MM.1S (cell line): Measurements from ENCODE around the gene TBC1D10A.

Source experiments
- DNase-seq: peaks from one replicate; pipeline ENCODE4 v3.0.0-alpha.2; 2015
- H2AFZ ChIP-seq: fragments of 300-600 bp; sonication (generic); 2 replicates; pipeline ENCODE4 v1.6.0; 2016; ENCODE audit warnings: antibody characterized with exemption, low read length
- H3F3A ChIP-seq: fragments of 300-600 bp; sonication (generic); 2 replicates; pipeline ENCODE4 v1.6.1; 2016; ENCODE audit warnings: mild to moderate bottlenecking, antibody characterized with exemption, low read length, moderate library complexity, mixed read lengths; ENCODE audit not compliant: insufficient read depth
- H3K27ac ChIP-seq: fragments of 300-600 bp; sonication (generic); 2 replicates; pipeline ENCODE4 v1.5.1; 2016; ENCODE audit warnings: mild to moderate bottlenecking, low read length
- H3K27me3 ChIP-seq: fragments of 300-600 bp; sonication (generic); replicated peaks from 2 replicates; pipeline ENCODE4 v1.6.0; 2016; ENCODE audit warnings: low read length; ENCODE audit not compliant: insufficient read depth
- H3K36me3 ChIP-seq: fragments of 300-600 bp; sonication (generic); replicated peaks from 2 replicates; pipeline ENCODE4 v1.6.1; 2016; ENCODE audit warnings: mild to moderate bottlenecking, low read length, mixed read lengths; ENCODE audit not compliant: insufficient read depth
- H3K4me1 ChIP-seq: fragments of 300-600 bp; sonication (generic); 2 replicates; pipeline ENCODE4 v1.6.1; 2016; ENCODE audit warnings: low read length, mixed read lengths
- H3K4me2 ChIP-seq: fragments of 300-600 bp; sonication (generic); 2 replicates; pipeline ENCODE4 v1.6.0; 2016; ENCODE audit warnings: low read depth, low read length
- H3K4me3 ChIP-seq: fragments of 300-600 bp; sonication (generic); 2 replicates; pipeline ENCODE4 v1.5.1; 2016; ENCODE audit warnings: low read length, mixed read lengths
- H3K79me2 ChIP-seq: fragments of 300-600 bp; sonication (generic); 2 replicates; pipeline ENCODE4 v1.6.1; 2016; ENCODE audit warnings: mixed run types, low read length, mixed read lengths
- H3K9ac ChIP-seq: fragments of 300-600 bp; sonication (generic); 2 replicates; pipeline ENCODE4 v1.6.1; 2016; ENCODE audit warnings: low read length, mixed read lengths
- H3K9me2 ChIP-seq: fragments of 300-600 bp; sonication (generic); replicated peaks from 2 replicates; pipeline ENCODE4 v1.6.1; 2016; ENCODE audit warnings: mild to moderate bottlenecking, low read length, mixed read lengths; ENCODE audit not compliant: insufficient read depth
- H3K9me3 ChIP-seq: fragments of 300-600 bp; sonication (generic); replicated peaks from 2 replicates; pipeline ENCODE4 v1.6.1; 2016; ENCODE audit warnings: mild to moderate bottlenecking, low read length, mixed read lengths; ENCODE audit not compliant: insufficient read depth
- H4K20me1 ChIP-seq: fragments of 300-600 bp; sonication (generic); 2 replicates; pipeline ENCODE4 v1.6.1; 2016; ENCODE audit warnings: mild to moderate bottlenecking, low read length, moderate library complexity, mixed read lengths; ENCODE audit not compliant: insufficient read depth
- EZH2 ChIP-seq: fragments of 300-600 bp; sonication (generic); optimal IDR thresholded peaks from 2 replicates; pipeline ENCODE3; 2017; ENCODE audit warnings: low read depth, mild to moderate bottlenecking, antibody characterized with exemption, low read length, mixed read lengths
- EZH2phosphoT487 ChIP-seq: fragments of 300-600 bp; sonication (generic); IDR thresholded peaks from 2 replicates; pipeline ENCODE4 v1.6.1; 2018; ENCODE audit warnings: antibody characterized with exemption, low read length
- TF ChIP-seq, protein P1 (sequence below): fragments of 300-600 bp; sonication (generic); IDR thresholded peaks from 2 replicates; pipeline ENCODE4 v1.5.1; 2016; ENCODE audit warnings: antibody characterized with exemption, low read length, mixed read lengths

Gene TBC1D10A

DNA sequence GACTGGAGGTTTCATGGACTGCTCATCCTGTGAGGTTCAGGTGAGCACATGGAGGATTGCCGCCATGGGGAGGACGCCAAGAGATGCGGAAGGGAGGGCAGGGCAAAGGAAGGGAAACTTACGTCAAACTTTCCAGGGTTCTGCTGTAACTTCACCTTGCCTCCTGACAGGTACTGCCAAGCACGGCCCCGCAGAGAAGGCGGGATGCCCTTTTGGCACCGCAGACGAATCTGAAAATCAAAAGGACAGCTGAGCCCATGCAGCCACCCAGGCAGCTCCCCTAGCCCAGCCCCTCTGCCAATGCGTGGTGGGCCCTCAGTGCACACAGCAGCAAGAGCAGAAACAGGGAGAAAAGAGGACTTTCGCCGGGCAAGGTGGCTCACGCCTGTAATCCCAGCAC lies 27.4 kb downstream of the TBC1D10A start:
- H3K4me1 ChIP-seq, result peaks cover 17% of the 10 kb centered on the region
- H3K9me2 ChIP-seq, result no peaks in the 10 kb centered on the region
- no peaks in the 10 kb centered on the region for H3K36me3 ChIP-seq
- H3K4me2 ChIP-seq, result no peak overlapping the region
- no peaks in the 10 kb centered on the region for H3K9me3 ChIP-seq
- TF ChIP-seq, protein P1, sequence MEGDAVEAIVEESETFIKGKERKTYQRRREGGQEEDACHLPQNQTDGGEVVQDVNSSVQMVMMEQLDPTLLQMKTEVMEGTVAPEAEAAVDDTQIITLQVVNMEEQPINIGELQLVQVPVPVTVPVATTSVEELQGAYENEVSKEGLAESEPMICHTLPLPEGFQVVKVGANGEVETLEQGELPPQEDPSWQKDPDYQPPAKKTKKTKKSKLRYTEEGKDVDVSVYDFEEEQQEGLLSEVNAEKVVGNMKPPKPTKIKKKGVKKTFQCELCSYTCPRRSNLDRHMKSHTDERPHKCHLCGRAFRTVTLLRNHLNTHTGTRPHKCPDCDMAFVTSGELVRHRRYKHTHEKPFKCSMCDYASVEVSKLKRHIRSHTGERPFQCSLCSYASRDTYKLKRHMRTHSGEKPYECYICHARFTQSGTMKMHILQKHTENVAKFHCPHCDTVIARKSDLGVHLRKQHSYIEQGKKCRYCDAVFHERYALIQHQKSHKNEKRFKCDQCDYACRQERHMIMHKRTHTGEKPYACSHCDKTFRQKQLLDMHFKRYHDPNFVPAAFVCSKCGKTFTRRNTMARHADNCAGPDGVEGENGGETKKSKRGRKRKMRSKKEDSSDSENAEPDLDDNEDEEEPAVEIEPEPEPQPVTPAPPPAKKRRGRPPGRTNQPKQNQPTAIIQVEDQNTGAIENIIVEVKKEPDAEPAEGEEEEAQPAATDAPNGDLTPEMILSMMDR, result no peak
- TF ChIP-seq EZH2phosphoT487 (no peak), EZH2 (no peak)
- no peak overlapping the region for H3K4me3 ChIP-seq
- no peak for DNase-seq
- H3K27me3 ChIP-seq, result no peaks in the 10 kb centered on the region
- no peak overlapping the region for H3K27ac ChIP-seq
- H4K20me1 ChIP-seq, result no peaks in the 10 kb centered on the region
- H2AFZ ChIP-seq, result no peak overlapping the region
- H3F3A ChIP-seq, result no peaks in the 10 kb centered on the region
- no peak overlapping the region for H3K9ac ChIP-seq
- peaks cover under 1% of the 10 kb centered on the region; the same call in 1 of the 2 replicates for H3K79me2 ChIP-seq

DNA sequence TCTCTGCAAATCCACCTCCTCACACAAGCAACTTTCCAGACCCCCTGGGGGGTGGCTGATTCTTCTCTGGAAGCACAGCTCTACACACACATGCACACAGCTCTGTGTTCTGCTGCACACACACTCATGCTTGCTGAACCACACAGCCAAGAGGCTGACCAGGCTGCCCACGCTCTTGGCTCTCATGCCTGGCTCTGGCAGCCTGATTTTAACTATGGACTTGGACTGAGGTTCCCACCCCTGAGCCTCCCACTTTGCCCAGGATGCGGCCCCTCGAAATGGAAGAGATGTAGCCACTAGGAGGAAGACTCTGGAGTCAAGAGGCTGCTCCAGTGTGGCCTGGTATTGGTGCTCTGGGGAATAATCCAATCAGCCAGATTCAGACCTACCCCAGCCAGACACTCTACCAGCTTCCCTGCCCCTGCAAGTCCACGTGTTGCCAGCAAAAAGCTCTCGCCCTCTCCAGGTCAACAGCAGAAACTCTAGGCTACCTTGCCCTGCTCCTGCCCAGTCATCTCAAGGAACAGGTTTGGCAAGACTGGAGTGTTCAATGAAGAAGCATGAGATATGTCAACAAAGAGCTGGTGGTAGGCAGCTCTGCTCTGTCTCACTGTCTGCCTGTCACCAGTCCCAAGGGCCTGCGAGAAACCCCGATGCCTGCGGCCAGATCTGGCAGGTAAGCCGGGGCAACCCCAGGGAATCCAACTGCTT lies 28.6 kb downstream of the TBC1D10A start:
- Histone ChIP-seq H3K27me3 (no peaks in the 10 kb centered on the region), H3K9me3 (no peaks in the 10 kb centered on the region), H3K4me3 (no peak overlapping the region), H3K4me1 (peaks cover 15% of the 10 kb centered on the region), H4K20me1 (no peaks in the 10 kb centered on the region), H3F3A (no peaks in the 10 kb centered on the region), H2AFZ (no peak overlapping the region), H3K36me3 (no peaks in the 10 kb centered on the region), H3K4me2 (no peak overlapping the region), H3K79me2 (no peaks in the 10 kb centered on the region; the same call in 1 of the 2 replicates), H3K9ac (no peak overlapping the region), H3K27ac (no peak overlapping the region), H3K9me2 (no peaks in the 10 kb centered on the region)
- TF ChIP-seq, protein P1, result no peak
- TF ChIP-seq EZH2phosphoT487 (no peak), EZH2 (no peak)
- no peak for DNase-seq

DNA sequence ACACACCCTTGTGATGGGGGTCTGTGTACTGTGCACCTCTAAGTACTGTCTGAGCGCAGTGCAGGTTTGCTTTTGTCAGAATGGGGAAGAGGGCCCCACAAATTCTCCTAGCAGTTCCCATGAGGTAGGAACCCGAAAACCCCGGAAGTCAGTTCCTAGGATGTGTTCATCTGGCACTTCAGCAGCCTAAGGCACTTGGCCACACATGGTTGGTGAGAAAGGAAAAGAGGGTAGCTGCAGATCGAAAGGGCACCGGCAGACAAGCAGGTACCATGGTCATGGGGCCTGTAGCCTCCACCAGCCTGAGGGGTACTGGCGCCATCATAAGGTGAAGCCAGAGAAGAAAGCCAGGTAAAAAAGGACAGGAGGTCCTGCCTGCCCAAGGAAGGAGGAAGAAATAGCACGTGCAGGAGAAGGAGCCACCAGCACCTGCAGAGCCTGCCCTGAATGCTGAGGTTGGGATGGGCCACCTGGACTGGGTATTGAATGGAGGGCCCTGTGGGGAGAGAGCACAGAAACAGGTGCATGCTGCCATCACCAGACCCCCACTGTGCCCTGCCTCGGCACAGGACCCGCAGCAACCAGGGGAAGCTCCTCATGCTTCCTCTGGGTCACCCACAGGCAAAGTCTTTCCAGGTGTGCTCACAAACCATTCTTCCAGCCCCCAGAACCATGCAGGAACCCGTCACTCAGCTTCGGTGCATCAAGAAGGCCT lies 29.3 kb downstream of the TBC1D10A start:
- H3K9ac ChIP-seq, result no peak overlapping the region
- no peaks in the 10 kb centered on the region; the same call in 1 of the 2 replicates for H3K79me2 ChIP-seq
- H3K27ac ChIP-seq, result no peak overlapping the region
- H3K4me2 ChIP-seq, result no peak overlapping the region
- no peaks in the 10 kb centered on the region for H3K36me3 ChIP-seq
- no peaks in the 10 kb centered on the region for H3K27me3 ChIP-seq
- H2AFZ ChIP-seq, result no peak overlapping the region
- no peaks in the 10 kb centered on the region for H3F3A ChIP-seq
- H3K4me1 ChIP-seq, result peaks cover 7% of the 10 kb centered on the region
- H3K9me2 ChIP-seq, result no peaks in the 10 kb centered on the region
- no peak for DNase-seq
- TF ChIP-seq EZH2 (no peak), EZH2phosphoT487 (no peak)
- TF ChIP-seq, protein P1, result no peak
- no peaks in the 10 kb centered on the region for H3K9me3 ChIP-seq
- no peaks in the 10 kb centered on the region for H4K20me1 ChIP-seq
- H3K4me3 ChIP-seq, result no peak overlapping the region
